ENCODE results near the gene ANKRD66.
"Not testable (repeated sequence)": the region's sequence is repeated elsewhere in the genome, so short reads cannot be mapped to it uniquely, and the experiment has no call there.

The ANKRD66 gene

GRCh38 chr6:46751658-46752057 lies 4.9 kb downstream of the ANKRD66 start:
- no peak for DNase-seq (ENCODE audit: low read depth in 1 of 2, low spot score in 1 of 2)

- DNase-seq (ENCODE audit: low read depth in 1 of 2, low spot score in 1 of 2), result no peak
Measured at GRCh38 chr6:46755865-46756264, 9.1 kb downstream of the ANKRD66 start.

- DNase-seq (ENCODE audit: low read depth in 1 of 2, low spot score in 1 of 2), result no peak
Measured at GRCh38 chr6:46756469-46757213, 9.9 kb downstream of the ANKRD66 start.

- no peak for DNase-seq (ENCODE audit: low read depth in 1 of 2, low spot score in 1 of 2)
Measured at GRCh38 chr6:46757214-46757596, 10.5 kb downstream of the ANKRD66 start.

GRCh38 chr6:46758960-46759753 lies 12.4 kb downstream of the ANKRD66 start:
- no peak for DNase-seq (ENCODE audit: low read depth in 1 of 2, low spot score in 1 of 2)

- DNase-seq (ENCODE audit: low read depth in 1 of 2, low spot score in 1 of 2), result no peak
Measured at GRCh38 chr6:46760925-46761324, 14.2 kb downstream of the ANKRD66 start.

GRCh38 chr6:46763466-46763865 lies 16.7 kb downstream of the ANKRD66 start:
- DNase-seq (ENCODE audit: low read depth in 1 of 2, low spot score in 1 of 2), result no peak

GRCh38 chr6:46764280-46764679 lies 17.5 kb downstream of the ANKRD66 start:
- DNase-seq (ENCODE audit: low read depth in 1 of 2, low spot score in 1 of 2), result not testable (repeated sequence)

GRCh38 chr6:46764961-46765360 lies 18.2 kb downstream of the ANKRD66 start:
- no peak for DNase-seq (ENCODE audit: low read depth in 1 of 2, low spot score in 1 of 2)

GRCh38 chr6:46772016-46772415 lies 25.3 kb downstream of the ANKRD66 start:
- DNase-seq (ENCODE audit: low read depth in 1 of 2, low spot score in 1 of 2), result no peak

- DNase-seq (ENCODE audit: low read depth in 1 of 2, low spot score in 1 of 2), result no peak
Measured at GRCh38 chr6:46772762-46773161, 26.0 kb downstream of the ANKRD66 start.

- no peak for DNase-seq (ENCODE audit: low read depth in 1 of 2, low spot score in 1 of 2)
Measured at GRCh38 chr6:46773201-46773855, 26.6 kb downstream of the ANKRD66 start.

GRCh38 chr6:46774736-46775135 lies 28.0 kb downstream of the ANKRD66 start:
- not testable (repeated sequence) for DNase-seq (ENCODE audit: low read depth in 1 of 2, low spot score in 1 of 2)

- no peak for DNase-seq (ENCODE audit: low read depth in 1 of 2, low spot score in 1 of 2)
Measured at GRCh38 chr6:46776070-46776712, 29.5 kb downstream of the ANKRD66 start.

GRCh38 chr6:46777476-46778346 lies 31.0 kb downstream of the ANKRD66 start:
- no peak for DNase-seq (ENCODE audit: low read depth in 1 of 2, low spot score in 1 of 2)

- DNase-seq (ENCODE audit: low read depth in 1 of 2, low spot score in 1 of 2), result peak in 1 of 2 donors; percentile 23
Measured at GRCh38 chr6:46781478-46782378, 35.0 kb downstream of the ANKRD66 start.

GRCh38 chr6:46784535-46784934 lies 37.8 kb downstream of the ANKRD66 start:
- DNase-seq (ENCODE audit: low read depth in 1 of 2, low spot score in 1 of 2), result no peak

- no peak for DNase-seq (ENCODE audit: low read depth in 1 of 2, low spot score in 1 of 2)
Measured at GRCh38 chr6:46787871-46788540, 41.3 kb downstream of the ANKRD66 start.

GRCh38 chr6:46788791-46789190 lies 42.1 kb downstream of the ANKRD66 start:
- no peak for DNase-seq (ENCODE audit: low read depth in 1 of 2, low spot score in 1 of 2)
